GM21619 (cell line): ENCODE measurements around the gene PTX4.

Experiments used
- ATAC-seq: cut with Tn5 transposase; IDR thresholded peaks from one replicate; pipeline ENCODE4 v1.9.1; 2021; ENCODE audit not compliant: unreplicated experiment

The PTX4 gene

DNA sequence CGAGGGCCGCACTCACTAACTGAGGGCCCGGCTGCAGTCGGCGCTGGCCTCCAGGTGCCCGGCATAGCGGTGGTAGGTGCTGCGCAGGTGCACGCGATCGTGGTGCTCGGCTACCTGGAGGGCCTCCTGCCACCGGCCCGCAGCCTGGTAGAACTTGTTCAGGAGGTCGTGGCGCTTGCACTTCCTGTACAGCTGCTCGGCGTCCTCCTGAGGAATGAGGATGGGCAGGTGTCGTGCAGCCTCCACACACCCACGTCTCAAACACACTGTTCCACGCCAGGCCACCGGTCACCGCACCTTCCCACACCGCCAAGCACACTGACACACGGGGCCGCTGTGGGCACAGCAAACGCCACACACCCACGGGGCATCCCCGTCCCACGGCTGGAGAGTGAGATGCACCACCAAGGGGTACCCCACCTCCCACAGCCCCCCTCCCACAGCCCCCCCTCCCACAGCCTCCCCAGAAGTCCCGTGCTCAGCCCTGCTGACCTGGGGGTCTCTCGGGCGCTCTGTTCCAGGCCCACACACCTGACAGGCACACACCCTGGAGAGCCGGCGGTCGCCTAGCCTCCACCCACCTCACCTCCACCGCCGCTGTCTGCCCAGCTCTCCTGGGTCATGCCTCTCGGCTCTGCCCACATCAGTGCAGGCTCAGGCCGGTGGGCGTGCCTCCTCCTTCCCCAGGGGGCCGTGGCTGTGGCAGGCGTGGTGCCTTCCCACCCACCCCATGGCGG lies 37.3 kb upstream of the PTX4 start:
- ATAC-seq, result no peak

DNA sequence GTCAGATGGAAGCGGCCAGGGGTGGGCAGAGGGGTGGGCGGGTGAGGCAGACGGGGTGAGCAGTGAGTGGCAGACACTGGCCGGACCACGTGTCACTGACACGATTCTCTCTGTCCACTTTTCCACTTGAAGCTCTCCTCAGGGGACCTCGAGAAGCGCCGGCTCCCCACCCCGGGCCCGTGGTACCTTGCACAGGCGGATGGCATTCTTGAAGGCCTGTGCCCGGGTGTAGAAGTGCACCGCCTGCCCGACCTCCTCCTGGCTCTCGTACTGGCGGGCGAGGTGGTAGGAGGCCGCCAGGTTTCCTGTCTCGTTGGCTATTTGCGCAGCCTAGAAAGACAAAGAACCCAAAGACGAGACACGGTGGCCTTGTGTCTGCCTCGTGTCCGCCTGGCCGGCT lies 35.6 kb upstream of the PTX4 start:
- no peak for ATAC-seq

GRCh38 chr16:1523581-1524245 lies 35.0 kb upstream of the PTX4 start:
- ATAC-seq, result no peak

- no peak for ATAC-seq
Observed at GRCh38 chr16:1520461-1520860, 31.7 kb upstream of the PTX4 start.

- ATAC-seq, result no peak
Observed at GRCh38 chr16:1519831-1520230, 31.1 kb upstream of the PTX4 start.

GRCh38 chr16:1518626-1519135 lies 29.9 kb upstream of the PTX4 start:
- ATAC-seq, result no peak

DNA sequence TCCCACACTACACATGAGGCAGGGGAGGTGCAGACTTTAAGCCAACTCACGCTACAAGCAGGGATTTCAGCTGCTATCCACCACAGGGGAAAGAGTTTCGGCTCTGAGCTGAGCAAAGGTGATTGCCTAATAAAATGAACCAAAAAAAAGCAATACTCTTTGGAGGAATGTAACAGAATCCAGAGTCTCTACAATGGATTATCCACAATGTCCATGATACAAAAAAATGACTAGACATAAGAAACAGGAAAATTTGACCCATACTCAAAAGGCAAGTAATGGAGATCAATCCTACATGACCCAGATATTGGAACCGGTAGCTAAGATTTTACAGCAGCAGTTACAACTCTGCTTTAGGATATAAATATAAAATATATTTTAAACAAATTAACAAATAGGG lies 25.8 kb upstream of the PTX4 start:
- ATAC-seq, result no peak

DNA sequence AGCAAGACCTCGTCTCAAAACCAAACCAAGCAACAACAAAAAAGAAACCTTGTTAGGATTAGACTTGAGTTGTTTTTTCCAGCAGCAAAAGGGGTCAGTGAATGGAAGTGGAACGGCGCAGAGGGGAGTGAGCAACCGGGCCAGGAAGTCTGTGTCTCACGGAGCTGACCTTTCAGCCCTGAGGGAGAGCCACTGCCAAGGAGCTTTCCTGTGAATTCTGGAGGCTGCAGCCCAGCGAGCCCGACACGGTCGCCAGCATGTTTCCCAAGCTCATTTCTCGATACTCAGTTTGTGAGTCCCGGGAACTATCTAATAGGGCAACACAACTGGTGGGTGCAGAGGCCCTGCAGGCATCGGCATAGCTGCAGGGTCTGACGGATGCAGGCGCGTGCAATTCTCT lies 24.0 kb upstream of the PTX4 start:
- no peak for ATAC-seq

DNA sequence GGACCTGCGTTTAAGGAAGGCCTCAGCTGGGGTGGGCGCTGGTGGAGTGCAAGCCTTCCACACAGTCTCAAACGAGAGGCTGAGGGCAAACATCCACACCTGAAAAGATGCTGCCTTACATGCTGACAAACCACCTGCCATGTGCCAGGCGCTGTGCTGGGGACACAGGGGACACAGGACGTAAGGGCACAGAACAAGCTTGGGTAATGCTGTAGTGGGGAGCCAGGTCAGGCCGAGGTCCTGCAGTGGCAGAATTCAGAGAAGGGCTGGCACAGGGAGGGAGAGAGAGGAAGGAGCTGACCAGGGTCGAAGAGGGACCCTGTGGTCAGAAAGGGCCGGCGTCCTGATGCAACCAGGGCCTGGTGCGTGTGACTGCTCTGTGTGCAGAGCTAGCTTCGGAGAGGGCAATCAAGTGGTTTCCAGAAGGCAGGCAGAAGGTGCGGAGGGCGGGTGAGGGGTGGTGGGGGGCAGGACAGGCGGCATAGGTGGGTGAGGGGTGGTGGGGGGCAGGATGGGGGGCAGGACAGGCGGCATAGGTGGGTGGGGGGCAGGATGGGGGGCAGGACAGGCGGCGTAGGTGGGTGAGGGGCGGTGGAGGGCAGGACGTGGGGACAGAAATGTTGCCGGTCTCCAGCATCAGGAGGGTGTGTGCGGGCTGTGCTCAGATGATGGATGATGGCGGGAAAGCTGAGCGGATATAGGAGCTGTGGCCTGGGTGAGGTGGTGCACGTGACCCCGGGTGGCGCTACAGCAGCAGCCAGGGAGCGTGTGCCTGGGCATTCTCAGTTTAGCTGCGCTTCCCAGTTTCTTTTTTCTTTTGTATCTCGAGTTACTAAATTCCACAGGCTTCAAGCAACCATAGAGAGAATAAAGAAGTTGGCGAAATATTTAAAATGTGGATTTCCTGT lies 23.2 kb upstream of the PTX4 start:
- no peak for ATAC-seq

DNA sequence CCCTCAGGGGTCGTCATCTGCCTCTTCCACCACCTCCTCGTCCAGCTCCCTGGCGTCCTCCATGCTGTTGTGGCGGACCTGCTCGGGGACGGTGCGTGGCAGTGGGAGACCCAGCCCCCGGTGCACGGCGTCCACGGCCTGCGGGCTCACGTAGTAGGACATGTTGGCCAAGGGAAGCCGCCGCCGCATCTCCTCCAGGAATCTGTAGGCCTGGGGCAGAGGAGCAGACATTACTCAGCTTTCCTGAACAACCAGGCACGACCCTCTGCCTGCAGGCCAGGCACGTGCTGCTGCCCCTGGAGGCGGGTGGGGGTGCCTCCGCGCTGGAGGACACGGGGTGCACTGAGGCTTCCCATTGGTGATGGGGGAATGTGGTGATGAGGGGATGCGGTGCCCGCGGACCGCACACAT lies 22.2 kb upstream of the PTX4 start:
- no peak for ATAC-seq

DNA sequence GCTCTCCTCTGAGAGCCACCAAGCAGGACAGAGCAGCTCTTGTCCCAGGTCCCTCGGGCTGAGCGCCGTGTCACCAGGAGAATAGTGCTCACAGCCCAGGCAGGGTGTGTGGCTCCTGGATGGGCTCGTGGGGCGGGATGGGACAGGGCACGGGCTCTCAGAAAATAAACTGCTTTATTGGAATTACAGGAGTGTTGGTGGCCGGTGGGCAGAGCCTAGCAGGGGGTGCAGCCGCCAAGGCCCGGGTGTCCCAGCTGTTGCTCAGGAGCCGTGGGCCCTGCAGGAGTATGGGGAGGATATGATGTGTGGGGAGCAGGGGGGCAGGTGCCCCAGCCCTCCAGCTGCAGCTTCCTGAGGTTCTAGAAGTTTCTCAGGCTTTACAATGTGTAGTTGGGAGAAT lies 21.5 kb upstream of the PTX4 start:
- no peak for ATAC-seq

GRCh38 chr16:1509307-1510221 lies 20.8 kb upstream of the PTX4 start:
- no peak for ATAC-seq

DNA sequence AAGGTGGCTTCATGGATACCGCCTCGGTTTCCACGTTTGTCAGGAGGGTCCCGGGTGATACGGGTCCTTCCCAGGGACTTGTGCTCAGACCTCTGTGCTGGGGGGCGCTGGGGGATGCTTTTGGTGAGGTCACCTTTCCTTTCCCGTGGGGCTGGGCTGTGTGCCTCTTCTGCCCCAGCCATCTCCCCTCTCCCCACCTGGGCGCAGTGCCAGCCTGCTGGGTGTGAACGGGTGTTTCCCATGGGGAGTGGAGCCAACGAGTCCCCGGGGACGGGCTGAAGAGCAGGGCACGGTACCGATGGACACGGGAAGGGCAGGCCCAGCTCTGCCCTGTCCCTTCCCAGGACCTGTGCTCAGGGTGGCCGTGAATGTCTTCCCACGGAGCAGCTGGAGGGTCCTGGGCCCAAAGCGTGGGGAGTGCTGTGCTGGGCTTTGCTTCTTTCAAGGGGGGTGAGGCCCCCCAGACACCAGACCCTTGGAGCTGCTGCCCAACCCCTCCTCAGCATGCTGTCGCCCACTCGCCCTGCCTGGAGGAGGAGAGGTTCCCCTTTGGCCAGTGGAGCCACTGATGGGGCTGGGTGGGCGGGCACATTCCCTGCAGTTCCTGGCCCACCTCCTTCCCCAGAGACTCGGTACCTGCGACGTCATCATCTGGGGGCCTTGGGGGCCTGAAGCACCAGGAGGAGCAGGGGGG lies 19.9 kb upstream of the PTX4 start:
- ATAC-seq, result no peak

DNA sequence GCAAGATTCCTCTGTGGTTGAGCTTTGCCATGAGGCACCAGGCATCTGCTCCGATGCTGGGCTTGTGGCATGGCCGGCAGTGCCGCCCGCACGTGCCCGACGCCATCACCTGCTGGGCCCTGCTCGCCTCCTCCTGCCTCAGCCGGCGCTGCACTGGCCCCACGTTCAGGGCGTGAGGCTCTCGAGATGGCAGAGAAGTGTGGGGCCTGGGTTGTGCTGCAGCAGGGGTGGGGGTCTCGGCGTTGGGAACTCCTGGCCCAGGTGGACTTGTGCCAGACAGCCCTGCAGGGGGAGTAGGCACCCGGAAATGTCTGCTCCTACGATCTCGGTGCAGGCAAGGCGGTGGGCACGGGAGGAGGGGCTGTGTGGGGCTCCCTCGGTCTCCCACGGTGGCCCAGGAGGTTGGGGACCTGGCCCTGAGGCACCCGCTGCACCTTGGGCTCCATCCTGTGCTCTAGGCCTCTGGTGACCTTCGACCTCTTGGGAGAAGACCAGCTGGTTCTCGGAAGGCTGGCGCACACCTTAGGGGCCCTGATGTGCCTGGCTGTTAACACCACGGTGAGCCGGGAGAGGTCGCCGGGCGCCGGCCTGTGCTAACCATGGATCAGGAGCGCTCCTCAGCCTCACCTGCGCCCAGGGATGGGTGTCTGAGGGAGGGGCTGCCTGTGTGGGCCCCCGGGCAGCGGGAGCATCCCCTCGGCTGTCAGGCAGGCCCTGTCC lies 17.9 kb upstream of the PTX4 start:
- no peak for ATAC-seq

DNA sequence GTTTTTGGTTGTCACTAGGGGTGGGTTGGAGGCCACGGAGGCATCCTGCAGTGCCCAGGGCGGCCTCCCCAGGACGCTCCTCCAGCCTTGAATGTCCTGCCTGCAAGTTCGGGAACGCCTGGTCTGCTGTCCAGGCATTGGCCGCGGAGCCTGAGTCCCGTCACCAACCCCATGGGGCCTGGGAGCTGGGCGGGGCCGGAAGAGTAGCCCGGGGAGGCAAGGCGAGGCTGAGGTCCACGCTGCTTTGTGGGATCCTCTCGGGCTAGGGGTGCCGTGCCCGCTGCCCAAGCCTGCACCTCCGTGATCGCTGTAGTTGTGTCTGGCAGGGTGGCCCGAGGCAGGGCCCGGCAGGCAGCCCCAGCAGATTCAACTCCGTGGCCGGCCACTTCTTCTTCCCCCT lies 17.2 kb upstream of the PTX4 start:
- ATAC-seq, result no peak

DNA sequence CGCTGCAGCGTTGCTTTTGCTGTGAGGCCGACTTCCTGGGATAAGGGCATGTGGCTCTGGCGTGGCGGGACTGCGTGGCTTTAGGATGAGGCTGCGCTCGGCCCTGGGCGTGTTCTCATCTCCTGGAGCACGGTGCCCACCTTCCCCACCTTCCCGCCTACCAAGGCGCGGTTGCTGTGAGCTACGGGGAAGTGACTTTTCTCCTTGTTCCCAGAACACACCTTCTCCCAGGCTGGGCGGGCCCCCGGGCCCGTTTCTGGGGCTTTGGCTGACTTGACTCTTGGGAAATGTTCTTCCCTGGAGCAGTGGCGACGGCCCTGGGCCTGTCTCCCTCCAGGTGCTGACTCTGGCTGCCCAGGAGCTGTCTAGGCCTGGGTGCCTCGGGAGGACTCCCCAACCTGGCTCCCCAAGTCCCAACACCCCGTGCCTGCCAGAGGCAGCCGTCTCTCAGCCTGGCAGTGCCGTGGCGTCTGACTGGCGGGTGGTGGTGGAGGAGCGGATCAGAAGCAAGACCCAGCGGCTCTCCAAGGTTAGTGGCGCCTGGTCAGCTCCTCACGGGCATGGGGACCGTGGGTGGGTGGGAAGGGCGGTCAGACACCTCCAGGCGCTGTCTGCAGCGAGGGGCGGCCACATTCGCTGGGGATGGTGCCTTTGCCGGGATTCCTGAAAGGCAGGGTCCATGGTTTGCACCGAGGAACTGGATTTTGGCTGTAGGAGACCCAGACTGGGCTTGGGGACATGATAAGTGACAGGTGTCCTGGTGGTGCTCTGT lies 16.5 kb upstream of the PTX4 start:
- ATAC-seq, result no peak

- ATAC-seq, result no peak
Observed at GRCh38 chr16:1503110-1503955, 14.6 kb upstream of the PTX4 start.
